Adipose tissue (tissue), 3 donors: ENCODE measurements around the gene SPRYD4. TPM values are rescaled to one million over a fixed set of nuclear protein-coding genes. Genes with fewer than 3 reads are reported as not detected.
"Not testable (repeated sequence)": the region's sequence is repeated elsewhere in the genome, so short reads cannot be mapped to it uniquely, and the experiment has no call there.

Experiments
- H3K27ac ChIP-seq: one replicate; pipeline ENCODE4 v1.5.1; 2013; ENCODE audit warnings: low read depth, low read length
- WGBS, 3 donors: extraction: QIAGEN DNeasy Blood & Tissue Kit; methylation state at CpG; one replicate each; pipeline ENCODE4 v1.1.7; 2013; 5-methylcytosine and 5-hydroxymethylcytosine counted together
- polyA plus RNA-seq, 3 donors: library from polyadenylated mRNA; stranded (reverse); fragments of 200-250 nt; gene quantifications; one replicate each; pipeline ENCODE4 v1.2.3, GENCODE V29; 2013
- donor health status: healthy with polysubstance abuse.
- donor health status: Bipolar disorder and iron deficiency.
- donor health status: healthy.

Gene SPRYD4
- polyA plus RNA-seq, 3 donors = 2.0 to 2.5 (median 2.3) TPM

- WGBS, 3 donors = 39 to 42% (median 40%) methylated on average over 19 of the region's 19 CpGs
- peak overlapping the region; percentile 65 for H3K27ac ChIP-seq
These were observed 891 bp downstream of the SPRYD4 start for GRCh38 chr12:56469007-56469930.

GRCh38 chr12:56474389-56474788 lies 6.0 kb downstream of the SPRYD4 start:
- no peak overlapping the region for H3K27ac ChIP-seq
- 93 to 96% (median 95%) methylated on average over 9 of the region's 9 CpGs for WGBS, 3 donors

GRCh38 chr12:56476143-56476542 lies 7.8 kb downstream of the SPRYD4 start:
- WGBS, 3 donors = 78 to 98% (median 82%) methylated on average over 6 of the region's 6 CpGs
- H3K27ac ChIP-seq = no peak overlapping the region

- 38 to 95% (median 90%) methylated on average over 1 of the region's 1 CpG for WGBS, 3 donors
These were observed 8.6 kb downstream of the SPRYD4 start for GRCh38 chr12:56476972-56477432.

GRCh38 chr12:56477521-56478225 lies 9.3 kb downstream of the SPRYD4 start:
- WGBS, 3 donors = 80 to 89% (median 86%) methylated on average over 6 of the region's 6 CpGs
- no peak overlapping the region for H3K27ac ChIP-seq

More at GRCh38 chr12:56476972-56477432, 8.6 kb downstream of the SPRYD4 start:
- no peak overlapping the region for H3K27ac ChIP-seq

GRCh38 chr12:56479625-56480024 lies 11.2 kb downstream of the SPRYD4 start:
- WGBS, 3 donors = 97 to 98% (median 98%) methylated on average over 7 of the region's 7 CpGs
- no peak overlapping the region for H3K27ac ChIP-seq

- H3K27ac ChIP-seq = no peak overlapping the region
- 79 to 91% (median 85%) methylated on average over 1 of the region's 1 CpG for WGBS, 3 donors
These were observed 16.2 kb downstream of the SPRYD4 start for GRCh38 chr12:56484566-56484965.

GRCh38 chr12:56486694-56487093 lies 18.3 kb downstream of the SPRYD4 start:
- 81 to 86% (median 81%) methylated on average over 12 of the region's 12 CpGs for WGBS, 3 donors
- H3K27ac ChIP-seq = no peak overlapping the region

- H3K27ac ChIP-seq = no peak overlapping the region
- 2 to 6% (median 4%) methylated on average over 41 to 44 of the region's 44 CpGs for WGBS, 3 donors
These were observed 19.2 kb downstream of the SPRYD4 start for GRCh38 chr12:56487448-56488040.

GRCh38 chr12:56488041-56488955 lies 19.9 kb downstream of the SPRYD4 start, which contains the start of gene GLS2:
Gene GLS2 (minus strand): TSS chr12:56488161. CDS start chr12:56488118, 43 bp downstream.
- no peak within 1 kb of the TSS for H3K27ac ChIP-seq
- WGBS, 3 donors = 13 to 18% (median 17%) methylated on average over 52 to 59 of the region's 59 CpGs

- H3K27ac ChIP-seq = no peak overlapping the region
These were observed 22.0 kb downstream of the SPRYD4 start for GRCh38 chr12:56490360-56490759.

GRCh38 chr12:56493409-56494105 lies 25.2 kb downstream of the SPRYD4 start:
- H3K27ac ChIP-seq = not testable (repeated sequence)
- 87 to 91% (median 90%) methylated on average over 26 to 31 of the region's 31 CpGs for WGBS, 3 donors

GRCh38 chr12:56494106-56494415 lies 25.7 kb downstream of the SPRYD4 start:
- H3K27ac ChIP-seq = not testable (repeated sequence)
- WGBS, 3 donors = 92 to 97% (median 93%) methylated on average over 12 to 15 of the region's 15 CpGs

- 92 to 96% (median 96%) methylated on average over 22 to 27 of the region's 27 CpGs for WGBS, 3 donors
- not testable (repeated sequence) for H3K27ac ChIP-seq
These were observed 26.1 kb downstream of the SPRYD4 start for GRCh38 chr12:56494481-56494880.

- WGBS, 3 donors = 2 to 12% (median 12%) methylated on average over 13 to 17 of the region's 17 CpGs
- H3K27ac ChIP-seq = not testable (repeated sequence)
These were observed 28.3 kb downstream of the SPRYD4 start for GRCh38 chr12:56496704-56497103.

GRCh38 chr12:56498126-56498902 lies 29.9 kb downstream of the SPRYD4 start:
- not testable (repeated sequence) for H3K27ac ChIP-seq
- WGBS, 3 donors = 65 to 86% (median 82%) methylated on average over 14 of the region's 14 CpGs

- H3K27ac ChIP-seq = not testable (repeated sequence)
- 73 to 85% (median 80%) methylated on average over 9 of the region's 9 CpGs for WGBS, 3 donors
These were observed 31.1 kb downstream of the SPRYD4 start for GRCh38 chr12:56499452-56499851.
